HG03432 (cell line): ENCODE data around the gene PILRA.
A peak's percentile ranks its signal among the peaks of the same experiment; 100 is the strongest.
"Not testable (repeated sequence)": the region's sequence is repeated elsewhere in the genome, so short reads cannot be mapped to it uniquely, and the experiment has no call there.

Experiments
- ATAC-seq: cut with Tn5 transposase; IDR thresholded peaks from one replicate; pipeline ENCODE4 v1.9.1; 2021; ENCODE audit warnings: mild to moderate bottlenecking, moderate library complexity; ENCODE audit not compliant: unreplicated experiment

PILRA gene

DNA sequence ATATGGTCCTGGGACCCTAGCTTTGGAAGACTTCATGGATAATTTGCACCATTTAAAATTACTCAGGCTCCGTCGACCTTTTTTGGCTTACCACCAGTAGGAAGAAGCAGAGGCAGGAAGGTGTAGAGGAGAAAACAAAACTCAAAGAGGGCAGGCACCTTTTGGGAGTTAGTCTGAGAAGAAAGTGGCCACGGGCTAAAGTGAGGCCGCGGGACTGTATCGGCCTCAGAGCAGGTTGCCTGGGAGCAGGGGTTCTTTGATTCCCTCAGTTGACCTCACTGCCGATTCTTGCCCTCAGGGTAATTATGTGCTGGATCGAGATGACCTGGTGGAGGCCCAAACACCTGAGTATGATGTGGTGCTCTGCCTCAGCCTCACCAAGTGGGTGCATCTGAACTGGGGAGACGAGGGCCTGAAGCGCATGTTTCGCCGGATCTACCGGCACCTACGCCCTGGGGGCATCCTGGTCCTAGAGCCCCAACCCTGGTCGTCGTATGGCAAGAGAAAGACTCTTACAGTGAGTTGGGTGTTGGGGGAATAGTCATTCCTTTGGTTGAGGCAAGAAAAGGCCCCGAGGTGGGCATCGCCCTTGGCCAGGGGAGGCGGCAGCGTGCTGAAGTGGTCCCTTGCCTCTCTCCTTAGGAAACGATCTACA is 59.5 kb downstream of the PILRA start:
- ATAC-seq: no peak

DNA sequence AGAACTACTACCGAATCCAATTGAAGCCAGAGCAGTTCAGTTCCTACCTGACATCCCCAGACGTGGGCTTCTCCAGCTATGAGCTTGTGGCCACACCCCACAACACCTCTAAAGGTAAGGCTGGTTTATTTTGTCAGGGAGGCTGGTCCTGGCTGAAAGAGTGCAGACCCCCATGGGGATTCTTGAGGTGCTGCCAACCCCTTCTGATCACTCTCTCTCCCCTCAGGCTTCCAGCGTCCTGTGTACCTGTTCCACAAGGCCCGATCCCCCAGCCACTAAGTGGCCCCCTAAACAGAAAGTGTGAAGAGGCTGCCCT is 59.9 kb downstream of the PILRA start:
- ATAC-seq: no peak

DNA sequence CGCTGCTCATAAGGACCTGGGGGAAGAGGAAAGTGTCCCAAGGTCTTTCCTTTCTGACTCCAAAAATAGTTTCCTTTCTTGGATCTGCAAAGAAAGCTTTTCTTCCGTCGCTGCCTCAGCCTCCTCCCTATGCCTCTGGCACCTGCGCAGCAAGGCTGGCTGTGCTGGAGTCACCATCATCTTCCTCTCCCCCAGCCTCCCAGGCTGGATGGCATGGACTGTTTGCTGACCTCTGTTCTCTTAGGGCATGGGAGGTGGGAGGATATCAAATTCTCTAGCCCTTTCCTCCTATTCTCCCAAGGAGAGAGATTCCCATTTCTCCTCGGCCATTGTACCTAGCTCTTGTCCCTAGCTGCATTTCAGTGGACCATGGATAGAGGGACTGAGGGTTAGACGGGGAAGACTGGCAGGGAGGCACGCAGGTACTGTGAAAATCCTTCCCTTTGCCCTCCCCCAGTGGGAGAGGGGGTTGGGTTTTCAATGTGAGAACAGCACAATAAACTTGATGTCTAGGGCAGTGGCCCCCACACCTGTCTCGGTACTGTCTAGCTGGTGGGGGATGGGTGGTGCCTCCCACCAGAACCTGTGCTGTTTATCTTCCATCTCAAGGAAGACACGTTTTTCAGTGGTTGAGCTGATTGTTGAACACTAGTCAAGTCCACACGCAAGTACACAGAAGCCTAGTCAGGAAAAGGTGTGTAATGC is 60.5 kb downstream of the PILRA start:
- ATAC-seq: no peak

DNA sequence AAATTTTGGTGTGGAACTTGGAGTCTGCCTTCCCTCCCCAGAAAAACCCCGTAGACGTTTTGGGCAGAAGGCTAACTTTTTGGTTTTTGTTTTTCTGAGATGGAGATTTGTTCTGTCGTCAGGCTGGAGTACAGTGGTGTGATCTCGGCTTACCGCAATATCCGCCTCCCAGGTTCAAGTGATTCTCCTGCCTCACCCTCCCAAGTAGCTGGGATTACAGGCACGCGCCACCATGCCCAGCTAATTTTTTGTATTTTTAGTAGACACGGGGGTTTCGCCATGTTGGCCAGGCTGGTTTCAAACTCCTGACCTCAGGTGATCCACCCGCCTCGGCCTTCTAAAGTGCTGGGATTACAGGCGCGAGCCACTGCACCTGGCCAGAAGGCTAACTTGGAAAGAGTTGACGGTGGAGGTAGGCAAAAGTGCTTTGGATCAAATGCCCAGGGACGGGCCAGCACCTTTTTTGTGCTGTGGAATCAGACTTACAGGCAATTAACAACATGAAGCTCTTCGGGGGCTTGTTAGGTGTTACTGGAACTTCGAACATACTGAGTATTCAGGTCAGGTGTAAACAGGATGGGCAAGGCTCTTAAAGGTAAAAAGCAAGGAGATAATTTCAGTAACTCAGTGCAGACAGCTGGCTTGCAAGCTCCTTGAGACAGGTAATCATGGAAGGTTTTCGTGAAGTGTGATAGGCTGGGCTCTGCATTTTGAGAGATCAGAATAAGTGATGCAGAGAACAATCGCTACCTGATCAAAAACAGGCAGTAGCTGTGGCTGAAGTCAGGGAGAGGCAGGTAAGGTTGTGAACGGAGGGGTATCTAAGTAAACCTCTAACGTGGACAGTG is 61.2 kb downstream of the PILRA start:
- no peak for ATAC-seq

DNA sequence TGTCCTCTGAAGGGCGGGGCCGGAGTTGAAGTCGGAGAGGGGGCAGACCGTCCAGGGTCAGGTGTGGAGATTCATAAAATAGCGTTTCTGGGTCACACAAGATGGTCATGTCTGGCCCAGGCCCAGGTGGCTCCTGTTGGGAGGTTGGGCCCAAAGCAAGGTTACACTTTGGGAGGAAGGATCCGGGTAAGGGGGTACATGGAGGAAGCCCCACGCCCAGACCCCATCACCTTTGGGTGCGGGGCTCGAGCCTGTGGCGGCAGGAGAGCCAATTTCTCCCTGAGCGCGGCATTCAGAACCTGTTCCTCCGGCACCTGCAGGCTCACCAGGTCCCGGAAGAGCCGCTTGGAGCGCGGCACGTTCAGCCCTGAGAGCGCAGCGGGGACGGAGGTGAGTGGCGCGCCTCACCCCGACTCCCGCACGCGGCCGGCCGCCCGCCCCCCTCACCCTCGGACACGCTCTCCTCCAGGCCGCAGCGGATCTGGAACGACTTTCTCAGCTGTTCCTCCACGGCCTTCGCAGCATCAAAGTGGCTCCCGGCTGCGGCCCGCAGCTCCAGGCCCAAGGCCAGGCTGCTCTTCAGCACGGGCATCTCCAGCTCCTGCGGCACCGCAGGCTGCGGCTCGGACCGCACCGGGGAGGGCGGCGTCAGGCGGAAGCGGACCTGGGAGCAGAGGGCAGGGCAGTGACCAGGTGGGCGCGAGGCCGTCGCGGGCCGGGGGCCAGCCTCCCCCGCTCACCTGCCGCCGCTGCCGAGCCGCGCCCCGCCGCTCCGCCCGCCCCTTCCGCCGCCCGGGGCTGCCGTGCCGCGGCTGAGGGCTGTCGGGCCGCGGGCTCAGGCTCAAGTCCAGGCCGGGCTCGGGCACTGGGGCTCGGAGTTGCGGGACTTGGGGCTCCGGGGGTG is 62.4 kb downstream of the PILRA start:
- peak; percentile 34 for ATAC-seq

DNA sequence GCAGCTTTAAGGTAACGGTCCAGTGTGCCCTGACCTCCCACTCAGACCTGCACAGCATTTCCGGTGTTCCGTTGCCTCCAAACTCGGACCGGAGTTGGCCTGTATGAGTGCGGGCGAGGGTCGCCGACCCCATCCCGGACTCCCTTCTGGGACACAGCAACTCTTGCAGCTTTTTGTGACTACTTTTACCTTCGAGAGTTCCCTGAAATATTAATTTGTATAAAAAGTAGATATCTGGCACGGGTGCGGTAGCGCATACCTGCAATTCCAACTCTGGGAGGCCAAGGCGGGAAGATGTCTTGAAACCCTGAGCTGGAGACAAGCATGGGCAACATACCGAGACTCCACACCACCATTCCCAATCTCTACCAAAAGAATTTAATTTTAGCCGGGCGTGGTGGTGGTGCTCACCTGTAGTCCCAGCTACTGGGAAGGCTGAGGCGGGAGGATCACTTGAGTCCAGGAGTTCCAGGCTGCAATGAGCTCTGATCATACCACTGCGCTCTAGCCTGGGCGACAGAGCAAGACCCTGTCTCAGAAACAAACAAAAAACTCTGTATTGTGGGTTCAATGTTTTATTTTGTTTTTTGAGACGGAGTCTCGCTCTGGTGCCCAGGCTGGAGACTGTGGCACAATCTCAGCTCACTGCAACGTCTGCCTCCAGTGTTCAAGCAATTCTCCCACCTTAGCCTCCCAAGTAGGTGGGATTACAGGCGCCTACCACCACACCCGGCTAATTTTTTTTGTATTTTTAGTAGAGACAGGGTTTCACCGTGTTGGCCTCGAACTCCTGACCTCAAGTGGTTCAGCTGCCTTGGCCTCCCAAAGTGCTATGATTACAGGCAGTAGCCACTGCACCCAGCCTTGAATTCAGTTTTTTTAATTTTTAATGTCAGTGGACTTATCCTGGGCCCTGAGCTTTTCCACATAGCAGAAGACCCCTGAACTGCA is 64.1 kb downstream of the PILRA start:
- no peak for ATAC-seq

DNA sequence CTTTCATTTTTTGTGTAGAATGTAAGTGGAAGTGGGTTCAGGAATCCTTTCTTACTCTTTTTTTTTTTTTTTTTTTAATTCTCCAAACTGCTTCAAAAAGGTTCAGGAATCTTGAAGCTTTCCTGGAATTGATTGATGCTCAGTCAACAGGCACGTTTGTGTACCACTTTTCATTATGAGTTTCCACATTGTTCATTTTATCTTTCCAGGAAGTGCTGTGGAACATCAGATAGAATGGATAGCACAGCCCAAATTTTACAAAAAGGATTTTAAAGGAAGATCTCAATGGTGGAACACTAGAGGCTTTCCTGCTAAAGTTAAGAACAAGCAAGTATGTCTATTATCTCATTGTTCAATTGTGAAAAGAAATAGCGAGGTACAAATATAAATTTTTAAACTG is 64.9 kb downstream of the PILRA start:
- no peak for ATAC-seq

DNA sequence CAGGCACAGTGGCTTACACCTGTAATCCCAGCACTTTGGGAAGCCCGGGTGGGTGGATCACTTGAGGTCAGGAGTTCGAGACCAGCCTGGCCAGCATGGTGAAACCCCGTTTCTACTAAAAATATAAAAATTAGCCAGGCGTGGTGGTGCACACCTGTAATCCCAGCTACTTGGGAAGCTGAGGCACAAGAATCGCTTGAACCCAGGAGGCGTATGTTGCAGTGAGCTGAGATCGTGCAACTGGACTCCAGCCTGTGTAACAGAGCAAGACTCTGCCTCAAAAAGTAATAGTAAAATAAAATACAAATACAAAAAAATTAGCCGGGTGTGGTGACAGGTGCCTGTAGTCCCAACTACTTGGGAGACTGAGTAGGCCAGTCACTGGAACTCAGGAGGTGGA is 65.4 kb downstream of the PILRA start:
- not testable (repeated sequence) for ATAC-seq

DNA sequence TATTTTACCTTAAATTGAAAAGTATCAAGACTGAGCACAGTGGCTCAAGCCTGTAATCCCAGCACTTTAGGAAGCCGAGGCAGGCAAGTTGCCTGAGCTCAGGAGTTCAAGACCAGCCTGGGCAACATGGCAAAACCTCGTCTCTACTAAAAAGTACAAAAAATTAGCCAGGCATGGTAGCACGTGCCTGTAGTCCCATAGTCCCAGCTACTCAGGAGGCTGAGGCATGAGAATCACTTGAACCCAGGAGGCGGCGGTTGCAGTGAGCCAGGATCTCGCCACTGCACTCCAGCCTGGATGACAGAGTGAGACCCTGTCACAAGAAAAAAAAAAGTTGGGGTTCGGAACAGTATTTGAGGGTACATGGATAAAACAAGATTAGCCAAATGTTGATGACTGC is 66.0 kb downstream of the PILRA start:
- not testable (repeated sequence) for ATAC-seq

DNA sequence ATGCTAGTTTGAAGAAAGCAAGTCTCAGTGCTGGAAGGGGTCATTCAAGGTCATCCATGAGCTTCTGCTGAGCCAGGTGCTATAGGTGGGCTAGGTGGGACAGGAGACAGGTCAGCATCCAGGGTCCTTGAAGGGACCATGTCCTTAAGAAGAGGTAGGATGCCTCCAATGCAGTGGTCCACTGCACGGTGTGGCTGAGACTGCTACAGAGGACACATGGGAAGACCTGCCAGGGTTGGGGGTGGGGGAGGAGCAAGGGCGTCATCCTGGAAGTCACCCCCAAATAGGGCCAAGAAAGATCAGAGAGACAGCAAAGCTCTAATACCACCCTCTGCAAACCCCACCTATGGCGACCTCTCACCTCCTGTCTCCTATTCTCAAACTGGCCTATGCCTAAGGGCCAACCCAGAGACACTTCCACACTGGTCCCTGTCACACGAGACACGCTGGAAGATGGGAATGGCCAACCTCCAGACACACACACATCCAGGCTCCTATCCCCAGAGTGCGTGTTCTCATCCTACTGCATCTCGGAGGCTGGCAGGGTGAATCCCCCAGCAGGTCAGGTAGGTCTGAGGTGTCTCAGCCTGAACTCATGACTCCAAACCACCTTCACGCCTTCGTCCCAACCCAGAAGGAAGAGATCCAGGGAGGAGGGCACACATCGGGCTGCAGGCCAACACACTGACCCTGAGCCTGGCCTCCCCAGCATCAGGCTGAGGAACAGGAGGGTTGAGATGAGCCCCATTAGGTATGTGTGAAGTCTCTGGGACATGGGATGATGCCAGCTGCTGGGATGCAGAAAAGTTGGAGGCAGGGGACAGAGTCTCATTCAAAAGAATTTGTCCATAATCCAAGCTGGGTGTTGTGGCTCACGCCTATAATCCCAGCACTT is 68.6 kb downstream of the PILRA start:
- no peak for ATAC-seq

DNA sequence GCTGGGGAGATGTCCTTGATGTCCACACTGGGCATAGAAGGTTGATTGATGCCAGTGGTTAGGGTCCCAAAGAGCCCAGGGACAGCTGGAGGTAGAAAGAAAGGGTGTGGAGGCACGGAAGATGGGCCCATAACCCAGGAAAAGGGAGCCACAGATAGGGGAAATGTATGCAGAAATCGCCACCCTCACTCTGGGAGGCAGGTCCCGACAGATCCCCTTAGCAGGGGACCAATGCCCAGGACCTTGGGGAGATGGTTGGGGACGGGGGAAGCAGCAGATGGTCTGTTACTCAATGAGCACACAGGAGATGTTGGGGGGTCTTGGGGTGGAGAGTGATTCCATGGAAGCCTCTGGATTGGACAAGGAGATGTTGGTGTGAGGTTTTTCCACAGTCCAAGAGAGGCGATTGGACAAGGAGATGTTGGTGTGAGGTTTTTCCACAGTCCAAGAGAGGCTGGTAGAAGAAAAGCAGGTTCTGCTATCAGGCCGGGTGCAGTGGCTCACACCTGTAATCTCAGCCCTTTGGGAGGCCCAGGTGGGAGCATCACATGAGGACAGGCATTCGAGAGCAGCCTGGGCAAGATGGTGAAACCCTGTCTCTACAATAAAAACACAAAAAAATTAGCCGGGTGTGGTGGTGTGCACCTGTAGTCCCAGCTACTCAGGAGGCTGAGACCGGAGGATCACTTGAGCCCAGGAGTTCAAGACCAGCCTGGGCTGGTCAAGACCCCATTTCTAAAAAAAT is 70.0 kb downstream of the PILRA start:
- no peak for ATAC-seq

DNA sequence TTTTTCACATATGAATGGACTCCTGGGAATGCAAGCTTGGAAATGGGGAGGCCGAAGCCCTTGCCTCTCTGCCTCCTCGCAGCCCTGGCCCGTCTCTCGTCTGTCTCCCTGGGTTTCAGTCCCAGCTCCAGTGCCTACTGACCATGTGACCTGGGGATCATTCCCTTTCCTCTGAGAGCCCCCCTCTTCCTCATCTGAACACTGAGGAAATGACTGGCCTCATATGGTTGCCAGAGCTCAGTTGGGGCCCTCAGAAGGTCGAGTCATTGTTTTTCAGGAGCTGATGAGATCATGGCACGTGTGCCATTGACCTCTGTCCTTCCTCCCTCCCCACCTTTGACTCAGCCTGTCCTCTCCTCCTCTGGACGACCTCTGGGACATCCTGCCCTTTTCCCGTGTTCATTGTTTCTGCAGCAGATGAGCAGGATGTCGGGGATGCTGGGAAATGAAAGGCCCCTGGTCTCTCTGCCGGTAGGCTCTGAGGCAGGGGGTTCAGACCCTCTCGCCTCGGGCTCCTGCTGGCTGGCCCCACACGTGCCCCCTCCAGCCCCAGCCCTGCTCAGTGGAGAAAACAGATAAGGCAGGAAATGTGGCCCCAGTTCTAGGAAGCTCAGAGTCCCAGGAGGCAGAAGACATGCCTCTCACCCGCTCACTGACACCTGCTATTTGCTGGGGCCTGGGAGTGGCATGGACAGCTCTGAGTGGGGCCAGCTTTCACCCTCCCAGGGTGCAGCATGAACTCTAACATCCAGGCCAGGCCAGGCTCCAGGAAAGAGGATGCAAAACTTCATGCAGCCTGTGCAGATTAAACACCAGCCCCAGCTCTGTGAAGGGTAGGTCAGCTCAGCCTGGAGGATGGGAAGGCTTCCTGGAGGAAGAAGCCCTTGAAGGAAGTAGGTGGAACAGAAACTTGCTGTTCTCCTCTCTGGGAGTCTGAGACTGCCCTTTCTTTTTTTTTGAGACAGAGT is 71.3 kb downstream of the PILRA start:
- no peak for ATAC-seq

DNA sequence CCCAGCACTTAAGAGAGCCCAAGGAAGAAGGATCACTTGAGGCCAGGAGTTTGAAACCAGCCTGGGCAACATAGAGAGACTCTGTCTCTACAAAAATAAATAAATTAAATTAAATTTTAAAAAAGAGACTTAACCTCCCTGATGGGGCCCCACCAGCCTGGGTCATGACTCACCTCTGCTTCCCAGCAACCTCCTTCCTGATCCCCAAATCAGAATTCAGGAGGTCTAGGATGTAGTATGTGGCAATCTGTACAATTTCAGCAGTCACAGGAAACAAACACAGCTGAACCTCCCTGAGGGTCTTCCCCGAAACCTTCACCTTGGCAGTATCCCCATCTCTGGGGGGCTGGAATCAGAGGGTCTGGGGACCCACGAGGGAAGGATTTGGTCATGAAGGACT is 72.8 kb downstream of the PILRA start:
- ATAC-seq: no peak

DNA sequence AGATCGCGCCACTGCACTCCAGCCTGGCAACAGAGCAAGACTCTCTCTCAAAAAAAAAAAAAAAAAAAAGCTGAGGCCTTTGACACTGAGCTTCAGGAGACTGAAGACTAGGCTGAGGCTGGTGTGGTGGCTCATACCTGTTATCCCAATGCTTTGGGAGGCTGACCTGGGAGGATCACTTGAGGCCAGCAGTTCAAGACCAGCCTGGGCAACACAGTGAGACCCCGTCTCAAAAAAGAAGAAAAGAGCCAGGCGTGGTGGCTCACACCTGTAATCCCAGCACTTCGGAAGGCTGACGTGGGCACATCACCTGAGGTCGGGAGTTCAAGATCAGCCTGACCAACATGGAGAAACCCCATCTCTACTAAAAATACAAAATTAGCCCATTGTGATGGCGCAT is 74.1 kb downstream of the PILRA start:
- ATAC-seq: not testable (repeated sequence)

DNA sequence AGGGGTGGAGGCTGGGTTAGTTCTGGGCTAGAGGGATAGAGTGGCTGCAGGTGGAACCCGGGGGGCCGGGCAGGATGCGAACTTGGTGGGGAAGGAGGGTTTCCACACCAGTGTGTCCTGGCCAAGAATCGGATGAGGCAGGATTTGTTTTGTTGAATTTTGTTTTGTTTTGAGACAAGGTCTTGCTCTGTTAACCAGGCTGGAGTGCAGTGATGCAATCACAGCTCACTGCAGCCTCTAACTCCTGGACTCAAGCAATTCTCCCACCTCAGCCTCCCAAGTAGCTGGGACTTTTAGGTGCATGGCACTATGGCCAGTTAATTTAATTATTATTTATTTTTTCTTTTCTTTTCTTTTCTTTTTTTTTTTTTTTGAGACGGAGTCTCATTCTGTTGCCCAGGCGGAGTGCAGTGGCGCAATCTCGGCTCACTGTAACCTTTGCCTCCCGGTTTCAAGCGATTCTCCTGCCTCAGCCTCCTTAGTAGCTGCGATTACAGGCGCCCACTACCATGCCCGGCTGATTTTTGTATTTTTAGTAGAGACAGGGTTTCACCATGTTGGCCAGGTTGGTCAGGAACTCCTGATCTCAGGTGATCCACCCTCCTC is 76.0 kb downstream of the PILRA start:
- ATAC-seq: no peak
